ENCODE results near the gene ACP7.

Gene ACP7

DNA sequence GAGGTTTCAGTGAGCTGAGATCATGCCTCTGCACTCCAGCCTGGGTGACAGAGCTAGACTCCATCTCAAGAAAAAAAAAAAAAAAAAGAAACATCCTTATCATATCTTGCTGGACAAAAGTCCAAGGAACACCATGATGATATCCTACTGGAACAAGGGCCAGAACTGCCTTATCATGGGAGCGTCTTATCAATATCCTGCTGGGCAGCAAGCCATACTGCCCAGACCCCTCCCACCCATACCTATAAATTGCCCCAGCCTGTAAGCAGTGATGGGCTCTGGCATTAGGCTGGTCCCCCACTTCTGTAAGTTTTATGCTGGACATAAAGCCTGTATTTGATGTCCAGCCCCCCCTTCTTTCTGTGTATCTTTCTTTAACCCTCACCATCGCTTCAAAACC lies 37.1 kb upstream of the ACP7 start:
- POLR2A ChIA-PET, result no interaction called here

DNA sequence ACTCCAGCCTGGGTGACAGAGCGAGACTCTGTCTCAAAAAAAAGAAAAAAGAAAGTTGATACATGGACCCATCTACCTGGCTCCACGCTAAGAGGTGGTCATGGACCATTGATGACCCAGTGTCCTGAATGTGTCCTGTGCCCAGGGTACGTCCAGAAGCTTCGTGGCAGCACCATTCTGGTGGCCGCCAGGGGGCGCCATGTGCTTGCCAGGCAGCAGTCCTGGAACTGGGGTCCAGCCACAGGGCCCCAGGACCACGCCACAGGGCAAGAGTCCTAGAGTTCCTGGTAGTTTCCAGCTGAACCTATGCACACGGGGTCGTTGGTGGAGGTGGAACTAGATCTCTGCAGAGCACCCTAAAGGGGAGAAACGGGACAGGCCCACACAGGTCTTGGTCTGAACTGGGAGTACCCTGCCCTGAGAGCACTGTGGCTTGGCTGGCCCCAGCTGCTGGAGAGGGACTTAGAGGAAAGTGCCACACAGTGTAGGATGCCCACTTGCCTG lies 31.9 kb upstream of the ACP7 start:
- ChIA-PET POLR2A (no interaction called here), CTCF (interaction anchor here (0.7 to 2.2 kb wide), 19 partner anchors 9 to 496 kb away, joined by 3 to 11 read pairs (median 4); partner anchors contain the start of gene MRPS12)
- DNase-seq (ENCODE audit: extremely low spot score), result peak; percentile 73
- TF ChIP-seq, protein P1, sequence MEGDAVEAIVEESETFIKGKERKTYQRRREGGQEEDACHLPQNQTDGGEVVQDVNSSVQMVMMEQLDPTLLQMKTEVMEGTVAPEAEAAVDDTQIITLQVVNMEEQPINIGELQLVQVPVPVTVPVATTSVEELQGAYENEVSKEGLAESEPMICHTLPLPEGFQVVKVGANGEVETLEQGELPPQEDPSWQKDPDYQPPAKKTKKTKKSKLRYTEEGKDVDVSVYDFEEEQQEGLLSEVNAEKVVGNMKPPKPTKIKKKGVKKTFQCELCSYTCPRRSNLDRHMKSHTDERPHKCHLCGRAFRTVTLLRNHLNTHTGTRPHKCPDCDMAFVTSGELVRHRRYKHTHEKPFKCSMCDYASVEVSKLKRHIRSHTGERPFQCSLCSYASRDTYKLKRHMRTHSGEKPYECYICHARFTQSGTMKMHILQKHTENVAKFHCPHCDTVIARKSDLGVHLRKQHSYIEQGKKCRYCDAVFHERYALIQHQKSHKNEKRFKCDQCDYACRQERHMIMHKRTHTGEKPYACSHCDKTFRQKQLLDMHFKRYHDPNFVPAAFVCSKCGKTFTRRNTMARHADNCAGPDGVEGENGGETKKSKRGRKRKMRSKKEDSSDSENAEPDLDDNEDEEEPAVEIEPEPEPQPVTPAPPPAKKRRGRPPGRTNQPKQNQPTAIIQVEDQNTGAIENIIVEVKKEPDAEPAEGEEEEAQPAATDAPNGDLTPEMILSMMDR (IDR thresholded peaks at IDR 0.05; ENCODE audit: control extremely low read depth, extremely low read depth, low read depth, missing control alignments), result peak; percentile 78

More for the DNA sequence above, 37.1 kb upstream of the ACP7 start:
- no peak for DNase-seq (ENCODE audit: extremely low spot score)
- TF ChIP-seq, protein P1 (IDR thresholded peaks at IDR 0.05; ENCODE audit: control extremely low read depth, extremely low read depth, low read depth, missing control alignments), result no peak
- CTCF ChIA-PET, result no interaction called here

DNA sequence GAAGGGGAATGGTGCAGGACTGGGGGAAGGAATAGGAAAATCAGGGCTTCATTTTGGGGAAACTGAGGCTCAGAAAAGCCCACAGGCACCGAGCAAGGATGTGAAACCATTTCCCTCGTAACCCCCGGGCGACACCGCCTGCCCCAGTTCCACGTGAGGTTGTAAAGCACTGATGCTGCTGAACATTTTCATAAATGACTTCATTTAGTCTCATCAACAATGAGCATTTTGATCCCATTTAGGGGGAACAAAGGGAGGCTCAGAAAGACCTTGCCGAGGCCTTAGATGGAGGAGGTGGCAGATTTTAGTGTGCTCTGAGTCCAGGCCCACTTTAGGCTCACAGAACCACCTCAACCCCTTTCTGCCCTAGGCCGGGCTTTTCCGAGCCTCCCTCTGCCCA lies 31.3 kb upstream of the ACP7 start:
- TF ChIP-seq, protein P1 (IDR thresholded peaks at IDR 0.05; ENCODE audit: control extremely low read depth, extremely low read depth, low read depth, missing control alignments), result no peak
- DNase-seq (ENCODE audit: extremely low spot score), result no peak
- ChIA-PET CTCF (interaction anchor here (0.9 to 2.2 kb wide), 13 partner anchors 8 to 496 kb away, joined by 3 to 10 read pairs (median 4); no protein-coding TSS in a partner anchor), POLR2A (no interaction called here)

DNA sequence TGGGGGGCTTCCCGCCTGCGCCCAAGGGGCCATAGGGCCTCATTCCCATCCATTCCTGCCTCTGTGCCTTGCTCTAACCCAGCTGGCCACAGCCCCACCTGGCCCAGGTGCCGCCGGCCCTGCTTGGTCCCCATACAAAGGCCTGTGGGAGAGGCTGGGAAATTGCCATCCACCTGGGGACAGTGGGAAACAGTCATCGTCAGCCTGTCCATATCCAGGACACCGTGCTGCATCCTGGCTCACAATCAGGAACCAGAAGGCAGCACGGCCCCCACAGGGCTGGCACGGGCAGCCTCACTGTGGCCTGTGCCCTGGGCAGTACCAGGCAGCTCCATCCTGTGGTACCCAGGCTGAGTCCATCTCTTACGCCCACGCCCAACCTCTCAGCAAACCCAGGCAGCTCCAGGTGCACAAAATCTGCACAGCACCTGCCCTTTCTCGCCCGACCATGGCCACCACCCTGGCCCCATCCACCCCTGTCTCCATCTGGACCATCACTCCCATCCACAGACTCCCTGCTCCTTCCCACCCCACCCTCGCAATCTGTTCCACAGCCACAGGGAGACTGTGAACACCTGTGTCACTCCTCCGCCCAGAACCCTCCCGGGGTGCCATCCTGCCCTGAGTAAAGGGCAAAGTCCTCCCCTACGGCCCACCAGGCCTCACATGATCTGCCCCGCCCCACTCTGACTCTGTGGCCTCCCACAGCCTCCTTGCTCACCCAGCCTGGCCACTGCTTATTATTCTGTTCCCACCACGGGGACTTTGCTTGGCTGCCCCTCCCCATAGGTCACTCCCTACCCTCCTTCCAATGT lies 30.7 kb upstream of the ACP7 start:
- TF ChIP-seq, protein P1 (IDR thresholded peaks at IDR 0.05; ENCODE audit: control extremely low read depth, extremely low read depth, low read depth, missing control alignments), result no peak
- DNase-seq (ENCODE audit: extremely low spot score), result no peak
- CTCF ChIA-PET, result interaction anchor here (1.0 to 2.0 kb wide), 3 partner anchors 56 to 359 kb away, joined by 3 to 5 read pairs (median 3); partner anchors contain the start of gene PLEKHG2
- POLR2A ChIA-PET, result no interaction called here

DNA sequence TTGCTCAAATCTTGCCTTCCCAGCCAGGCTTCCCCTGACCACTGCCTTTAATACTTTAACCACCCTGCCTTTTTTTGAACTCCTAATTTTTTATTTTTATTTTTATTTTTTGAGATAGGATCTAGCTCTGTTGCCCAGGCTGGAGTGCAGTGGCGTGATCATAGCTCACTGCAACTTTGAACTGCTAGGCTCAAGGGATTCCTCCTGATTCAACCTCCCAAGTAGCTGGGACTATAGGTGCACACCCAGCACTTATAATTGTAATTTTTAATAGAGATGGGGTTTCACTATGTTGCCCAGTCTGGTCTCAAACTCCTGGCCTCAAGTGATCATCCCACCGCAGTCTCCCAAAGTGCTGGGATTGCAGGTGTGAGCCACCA lies 30.1 kb upstream of the ACP7 start:
- DNase-seq (ENCODE audit: extremely low spot score), result no peak
- TF ChIP-seq, protein P1 (IDR thresholded peaks at IDR 0.05; ENCODE audit: control extremely low read depth, extremely low read depth, low read depth, missing control alignments), result no peak
- ChIA-PET CTCF (interaction anchor here (1.0 to 2.0 kb wide), 3 partner anchors 56 to 358 kb away, joined by 3 to 5 read pairs (median 3); partner anchors contain the start of gene PLEKHG2), POLR2A (no interaction called here)

DNA sequence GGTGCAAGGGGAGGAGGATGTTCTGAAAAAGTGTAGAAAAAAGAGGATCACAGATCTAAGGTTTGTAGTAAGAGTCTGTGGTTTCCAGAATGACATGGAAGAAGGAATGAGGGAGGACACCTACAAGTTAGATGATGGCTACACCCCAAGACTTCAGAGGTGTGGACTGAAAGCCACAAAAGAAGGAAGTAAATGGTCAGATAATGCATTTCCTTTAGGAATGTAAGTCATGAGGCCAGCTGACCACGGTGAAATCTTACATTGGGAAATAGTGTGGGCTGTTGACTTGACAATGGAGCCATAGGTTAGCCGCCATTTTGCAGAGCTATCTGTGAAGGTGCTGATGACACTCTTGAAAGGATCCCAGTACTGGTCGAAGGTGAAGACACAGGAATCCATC lies 26.6 kb upstream of the ACP7 start:
- TF ChIP-seq, protein P1 (IDR thresholded peaks at IDR 0.05; ENCODE audit: control extremely low read depth, extremely low read depth, low read depth, missing control alignments), result no peak
- ChIA-PET POLR2A (no interaction called here), CTCF (interaction anchor here (1.0 kb wide), 1 partner anchor 9 kb away, joined by 3 read pairs; no protein-coding TSS in a partner anchor)
- DNase-seq (ENCODE audit: extremely low spot score), result no peak
